HepG2 (cell line): ENCODE results near the gene FAM209B. TPM values are rescaled to one million over a fixed set of nuclear protein-coding genes. Genes with fewer than 3 reads are reported as not detected.
"Not testable (repeated sequence)": the region's sequence is repeated elsewhere in the genome, so short reads cannot be mapped to it uniquely, and the experiment has no call there.

ENCODE experiments used
- ATAC-seq: fragments of 200-7000 bp; cut with Tn5 transposase; 3 replicates; pipeline ENCODE4 v1.9.1; 2020; ENCODE audit warnings: mild to moderate bottlenecking, moderate library complexity
- BruUV-seq: library from RNA; stranded (reverse); fragments of 400-500 nt; replicated peaks from 2 replicates; lab custom pipeline; 2021; lab: Mats Ljungman, UMichigan
- CTCF ChIA-PET: fragments of 300-600 bp; formaldehyde crosslinking; extraction: SDS; loops from one replicate; lab custom pipeline; 2021; ENCODE audit warnings: low total read pairs, inconsistent platforms, low intra/inter-chr PET ratio; lab: Yijun Ruan, JAX
- POLR2A ChIA-PET: fragments of 350-600 bp; sonication (Branson Sonifier 250); formaldehyde crosslinking; loops from one replicate; lab custom pipeline; 2020; ENCODE audit warnings: antibody characterized with exemption, inconsistent platforms; lab: Yijun Ruan, JAX
- DNase-seq: peaks from one replicate; pipeline ENCODE4 v3.0.0-alpha.2; 2015; ENCODE audit warnings: low spot score
- FAIRE-seq: peaks from 3 replicates; lab custom pipeline; 2011; peaks lifted over from hg19 to GRCh38; lab: Jason Lieb, UNC
- H2AFZ ChIP-seq: one replicate; pipeline ENCODE4 v1.6.1; 2011; ENCODE audit warnings: low read length, inconsistent platforms
- H3K27ac ChIP-seq: fragments of 300-600 bp; 3 replicates; pipeline ENCODE4 v1.8.0; 2011; ENCODE audit warnings: mixed run types, mild to moderate bottlenecking, mixed read lengths, low read length, inconsistent platforms; ENCODE audit not compliant: insufficient read depth; ENCODE audit errors: extremely low read length
- H3K27me3 ChIP-seq, 2 experiments: fragments of 200-600 bp in 1 of 2; 2 replicates in 1 of 2; 3 replicates in 1 of 2; pipeline versions ENCODE4 v1.6.0 to v1.8.0; 2011; ENCODE audit warnings: low read length in 2 of 2, mild to moderate bottlenecking in 2 of 2, moderate library complexity in 2 of 2, inconsistent platforms in 1 of 2; ENCODE audit not compliant: insufficient read depth in 2 of 2, control insufficient read depth in 1 of 2
- H3K36me3 ChIP-seq, 2 experiments: fragments of 200-600 bp in 1 of 2; replicated peaks in 1 of 2; 2 replicates in 1 of 2; 3 replicates in 1 of 2; pipeline versions ENCODE4 v1.5.1 to v1.8.0; 2011; ENCODE audit warnings: low read length in 2 of 2, inconsistent platforms in 1 of 2; ENCODE audit not compliant: insufficient read depth in 2 of 2, control insufficient read depth in 1 of 2
- H3K4me1 ChIP-seq: 2 replicates; pipeline ENCODE4 v1.5.1; 2012; ENCODE audit warnings: low read length, inconsistent platforms; ENCODE audit not compliant: insufficient read depth
- H3K4me2 ChIP-seq: 2 replicates; pipeline ENCODE4 v1.6.0; 2011; ENCODE audit warnings: low read depth, low read length, inconsistent platforms
- H3K4me3 ChIP-seq, 3 experiments: fragments of 200-600 bp in 1 of 3; sonication (generic), shearing (Covaris generic) in 1 of 3; replicated peaks in 1 of 3; 2 replicates each; pipeline ENCODE4 v1.5.1; 2011 to 2016; ENCODE audit warnings: low read length in 3 of 3, inconsistent platforms in 2 of 3, low read depth in 2 of 3, mild to moderate bottlenecking in 2 of 3, control low read depth in 1 of 3, mixed read lengths in 1 of 3; ENCODE audit not compliant: insufficient read depth in 1 of 3
- H3K79me2 ChIP-seq: one replicate; pipeline ENCODE4 v1.6.1; 2011; ENCODE audit warnings: low read length, inconsistent platforms; ENCODE audit not compliant: insufficient read depth
- H3K9ac ChIP-seq: 2 replicates; pipeline ENCODE4 v1.6.0; 2011; ENCODE audit warnings: mild to moderate bottlenecking, low read depth, low read length, inconsistent platforms; ENCODE audit not compliant: insufficient read depth
- H3K9me3 ChIP-seq: 2 replicates; pipeline ENCODE4 v1.5.1; 2012; ENCODE audit warnings: mild to moderate bottlenecking, low read length
- H4K20me1 ChIP-seq: 2 replicates; pipeline ENCODE4 v1.6.0; 2011; ENCODE audit warnings: inconsistent platforms, mild to moderate bottlenecking, low read length, moderate library complexity; ENCODE audit not compliant: insufficient read depth
- CREB1 ChIP-seq, 2 experiments: fragments of 450-650 bp in 1 of 2; IDR thresholded peaks; 2 replicates each; pipeline ENCODE4 v1.6.1; 2016 to 2017; ENCODE audit warnings: control low read depth in 1 of 2, mild to moderate bottlenecking in 1 of 2, missing compliant biosample characterization in 1 of 2, missing genetic modification characterization in 1 of 2
- HES4 ChIP-seq: sonication (generic); formaldehyde crosslinking; IDR thresholded peaks from 2 replicates; pipeline ENCODE4 v1.9.0; 2021; ENCODE audit warnings: mild to moderate bottlenecking, missing genetic modification reagents, borderline replicate concordance
- KLF9 ChIP-seq: IDR thresholded peaks from 2 replicates; pipeline ENCODE4 v1.6.1; 2016; ENCODE audit warnings: low read depth
- NFATC3 ChIP-seq: sonication (generic); formaldehyde crosslinking; IDR thresholded peaks from 2 replicates; pipeline ENCODE4 v1.5.1; 2020; ENCODE audit warnings: mild to moderate bottlenecking, missing genetic modification reagents
- NFKBIZ ChIP-seq: IDR thresholded peaks from 2 replicates; pipeline ENCODE4 v1.6.1; 2018; ENCODE audit warnings: missing genetic modification reagents, missing compliant biosample characterization
- PHF21A ChIP-seq: sonication (generic); formaldehyde crosslinking; IDR thresholded peaks from 2 replicates; pipeline ENCODE4 v1.5.0; 2020; ENCODE audit warnings: mild to moderate bottlenecking, missing genetic modification reagents
- U2AF1 ChIP-seq: fragments of 200-400 bp; formaldehyde crosslinking; optimal IDR thresholded peaks from 2 replicates; pipeline ENCODE3; 2017; ENCODE audit warnings: mild to moderate bottlenecking, low read depth, low read length
- YEATS4 ChIP-seq: sonication (generic); formaldehyde crosslinking; IDR thresholded peaks from 2 replicates; pipeline ENCODE4 v1.4.0; 2020; ENCODE audit warnings: missing genetic modification reagents, borderline replicate concordance
- ZNF225 ChIP-seq: sonication (generic); formaldehyde crosslinking; IDR thresholded peaks from 2 replicates; pipeline ENCODE4 v1.4.0; 2020; ENCODE audit warnings: mild to moderate bottlenecking, missing genetic modification reagents
- ZNF558 ChIP-seq: sonication (generic); formaldehyde crosslinking; IDR thresholded peaks from 2 replicates; pipeline ENCODE4 v1.9.0; 2022; ENCODE audit warnings: mild to moderate bottlenecking, missing genetic modification reagents, borderline replicate concordance
- ZNF652 ChIP-seq: IDR thresholded peaks from 2 replicates; pipeline ENCODE4 v1.6.1; 2016; ENCODE audit warnings: low read depth, borderline replicate concordance
- ZNF678 ChIP-seq: sonication (generic); formaldehyde crosslinking; IDR thresholded peaks from 2 replicates; pipeline ENCODE4 v1.4.0; 2020; ENCODE audit warnings: mild to moderate bottlenecking, missing genetic modification reagents
- ZNF703 ChIP-seq: sonication (generic); formaldehyde crosslinking; IDR thresholded peaks from 2 replicates; pipeline ENCODE4 v1.5.1; 2020; ENCODE audit warnings: missing genetic modification reagents, mild to moderate bottlenecking, moderate library complexity, borderline replicate concordance
- ZNF724P ChIP-seq: sonication (generic); formaldehyde crosslinking; IDR thresholded peaks from 2 replicates; pipeline ENCODE4 v1.8.0; 2022; ENCODE audit warnings: missing genetic modification reagents, borderline replicate concordance
- ZNF816 ChIP-seq: sonication (generic); formaldehyde crosslinking; IDR thresholded peaks from 2 replicates; pipeline ENCODE4 v1.8.0; 2022; ENCODE audit warnings: missing genetic modification reagents, mild to moderate bottlenecking, borderline replicate concordance
- WGBS: methylation state at CpG from one replicate; pipeline ENCODE4 v1.1.6; 2017; ENCODE audit warnings: low lambda C conversion rate; 5-methylcytosine and 5-hydroxymethylcytosine counted together
- in situ Hi-C: cut with HindIII; loops from 2 replicates; pipeline ENCODE4 v1.10.0; 2017; ENCODE audit warnings: low pct_unique_long_range_greater_than_20kb; ENCODE audit not compliant: extremely low pct_ligation_motif_present
- intact Hi-C: fragments of 100-400 bp; cut with micrococcal nuclease; formaldehyde crosslinking; loops from one replicate; pipeline ENCODE4 v1.10.0; 2022; ENCODE audit not compliant: unreplicated experiment
- polyA plus RNA-seq, 8 experiments: library from polyadenylated mRNA; depleted of rRNA in 3 of 8; stranded (reverse) in 7 of 8; unstranded in 1 of 8; fragments of >200 nt; fragmentation: Illumina TruSeq in 4 of 8; extraction: Trizol in 4 of 8; gene quantifications; 2 replicates each; pipeline versions ENCODE4 v1.2.1 to v1.2.3, GENCODE V29; 2011 to 2016; ENCODE audit warnings: low read depth in 4 of 8, missing spikeins in 1 of 8, mixed read lengths in 1 of 8; ENCODE audit not compliant: insufficient read depth in 1 of 8
- total RNA-seq, 5 experiments: library from RNA; depleted of rRNA; stranded (reverse); fragments of >200 nt; fragmentation: Illumina TruSeq; extraction: Trizol; gene quantifications; 2 replicates each; pipeline ENCODE4 v1.2.3, GENCODE V29; 2016; ENCODE audit warnings: low read depth in 1 of 5
- TF ChIP-seq, protein P1 (sequence below): IDR thresholded peaks from 2 replicates; pipeline ENCODE4 v1.6.1; 2016; ENCODE audit warnings: mild to moderate bottlenecking, missing biosample characterization, missing genetic modification reagents

Gene FAM209B
- total and polyA plus RNA-seq, 2 of the 13 experiments (the other 11 are each of a cell fraction or from before 2014, with no cell fraction given), result 0.24 to 0.42 TPM

DNA sequence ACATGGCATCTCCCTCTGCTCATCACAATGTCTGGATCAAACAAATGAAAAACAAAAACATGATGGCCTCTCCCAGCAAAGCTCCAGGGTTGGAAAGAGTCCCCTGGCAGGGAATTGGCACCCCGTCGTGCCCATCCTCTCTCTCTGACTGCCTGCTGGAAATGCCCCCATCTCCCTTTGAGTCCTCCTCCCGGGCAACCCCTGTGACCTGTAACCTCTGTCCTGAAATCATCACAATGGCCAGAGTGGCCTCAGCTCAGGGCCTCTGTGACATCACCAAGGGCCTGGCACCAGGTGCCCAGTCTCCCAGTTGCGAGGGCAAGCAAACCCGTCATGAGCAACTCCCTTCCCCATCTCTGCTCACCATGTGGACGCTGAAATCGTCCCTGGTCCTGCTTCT is 8.6 kb upstream of the FAM209B start, which contains the start of gene FAM209A:
Gene FAM209A, plus strand, starts transcription at position 301 of the 400 bp plus-strand sequence. Its CDS starts 65 bp downstream, at position 366.
- Histone ChIP-seq H3K36me3 (peaks cover 2 to 10% of the 10 kb centered on the region in 2 experiments; a peak in 3 of 5 replicates), H3K9me3 (peaks cover 16% of the 10 kb centered on the region; the same call in 1 of the 2 replicates)
- DNase-seq; H3K27me3 ChIP-seq; H3K9ac ChIP-seq; CTCF ChIA-PET; H3K4me2 ChIP-seq; H2AFZ ChIP-seq; BruUV-seq; FAIRE-seq; H4K20me1 ChIP-seq; H3K4me3 ChIP-seq; intact Hi-C loops; POLR2A ChIA-PET; ATAC-seq; H3K27ac ChIP-seq; H3K4me1 ChIP-seq; in situ Hi-C loops; H3K79me2 ChIP-seq; TF ChIP-seq CREB1 (CRISPR knock-in tag; IDR thresholded peaks at IDR 0.05): not testable (repeated sequence)
- TF ChIP-seq CREB1 (IDR thresholded peaks at IDR 0.05), result 0 out of 2 replicates have a peak, but pooled peaks have one; percentile 10
- 48% methylated on average over 7 of the region's 7 CpGs for WGBS

DNA sequence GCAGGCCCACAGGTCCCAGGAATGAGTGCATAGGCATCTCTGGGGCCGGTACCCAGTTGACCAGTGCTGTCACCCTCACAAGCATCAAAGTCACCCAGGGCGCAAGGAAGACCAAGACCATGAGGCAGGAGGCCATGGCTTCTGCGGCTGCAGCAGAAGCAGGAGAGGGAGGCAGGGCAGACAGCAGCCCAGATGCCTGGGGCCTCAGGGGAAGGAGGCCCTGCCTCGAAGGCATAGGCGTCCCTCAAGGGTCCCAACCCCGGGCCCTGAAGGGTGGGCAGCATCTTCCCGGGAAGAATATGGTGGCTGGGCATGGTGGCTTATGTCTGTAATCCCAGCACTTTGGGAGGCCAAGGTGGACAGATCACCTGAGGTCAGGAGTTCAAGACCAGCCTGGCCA is 5.5 kb upstream of the FAM209B start:
- no peak overlapping the region for H3K4me2 ChIP-seq

More for the DNA sequence above, 5.5 kb upstream of the FAM209B start:
- Histone ChIP-seq H3K79me2 (no peaks in the 10 kb centered on the region), H3K27me3 (no peaks in the 10 kb centered on the region; a peak in 1 of 5 replicates), H3K36me3 (no peaks in the 10 kb centered on the region), H3K4me3 (no peak overlapping the region), H3K9ac (no peak overlapping the region), H3K4me1 (peaks cover 6% of the 10 kb centered on the region; the same call in 1 of the 2 replicates), H3K9me3 (no peaks in the 10 kb centered on the region), H3K27ac (no peak overlapping the region), H2AFZ (no peak overlapping the region), H4K20me1 (no peaks in the 10 kb centered on the region)
- intact Hi-C loops, result no loop called here
- no peak for TF ChIP-seq ZNF558 (CRISPR knock-in tag)
- TF ChIP-seq KLF9 (CRISPR knock-in tag), result no peak
- TF ChIP-seq ZNF724P (CRISPR knock-in tag), result no peak
- no peak for TF ChIP-seq ZNF225 (CRISPR knock-in tag)
- TF ChIP-seq ZNF703, result no peak
- TF ChIP-seq YEATS4 (CRISPR knock-in tag), result no peak
- TF ChIP-seq PHF21A, result no peak
- TF ChIP-seq ZNF678 (CRISPR knock-in tag), result no peak
- TF ChIP-seq, protein P1, sequence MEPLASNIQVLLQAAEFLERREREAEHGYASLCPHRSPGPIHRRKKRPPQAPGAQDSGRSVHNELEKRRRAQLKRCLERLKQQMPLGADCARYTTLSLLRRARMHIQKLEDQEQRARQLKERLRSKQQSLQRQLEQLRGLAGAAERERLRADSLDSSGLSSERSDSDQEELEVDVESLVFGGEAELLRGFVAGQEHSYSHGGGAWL, result no peak
- TF ChIP-seq NFATC3 (CRISPR knock-in tag), result no peak
- no peak for TF ChIP-seq U2AF1
- no peak for TF ChIP-seq ZNF652
- TF ChIP-seq HES4 (CRISPR knock-in tag), result no peak
- TF ChIP-seq NFKBIZ (CRISPR knock-in tag), result no peak
- TF ChIP-seq ZNF816, result no peak
- ATAC-seq (no peak), FAIRE-seq (no peak), DNase-seq (no peak)
- WGBS, result 52% methylated on average over 7 of the region's 7 CpGs
- in situ Hi-C loops, result no loop called here
- no TSS peak for BruUV-seq
- POLR2A ChIA-PET, result no interaction called here
- CTCF ChIA-PET, result no interaction called here
